Caco-2 (cell line): ENCODE data around the gene TMEM132A. TPM values are rescaled to one million over a fixed set of nuclear protein-coding genes. Genes with fewer than 3 reads are reported as not detected.

ENCODE experiments used
- BruUV-seq: library from RNA; stranded (reverse); fragments of 400-500 nt; replicated peaks from 2 replicates; lab custom pipeline; 2021; lab: Mats Ljungman, UMichigan
- CTCF ChIA-PET: fragments of 300-600 bp; sonication (Branson Sonifier 250); formaldehyde crosslinking; loops from one replicate; lab custom pipeline; 2022; ENCODE audit warnings: antibody characterized with exemption; lab: Charles Lee
- POLR2A ChIA-PET: fragments of 300-600 bp; sonication (Branson Sonifier 250); formaldehyde crosslinking; loops from one replicate; lab custom pipeline; 2022; ENCODE audit warnings: antibody characterized with exemption; lab: Charles Lee
- DNase-seq, 2 experiments: peaks; one replicate each; pipeline versions ENCODE4 v3.0.0 to v3.0.0-alpha.2; 2020 to 2022
- H3K27me3 ChIP-seq: replicated peaks from 2 replicates; pipeline ENCODE4 v1.6.0; 2011; ENCODE audit warnings: low read length; ENCODE audit not compliant: control insufficient read depth, insufficient read depth
- H3K36me3 ChIP-seq: 2 replicates; pipeline ENCODE4 v1.5.1; 2011; ENCODE audit warnings: low read length; ENCODE audit not compliant: control insufficient read depth, insufficient read depth
- H3K4me1 ChIP-seq: fragments of 250-450 bp; sonication (Bioruptor Pico); 2 replicates; pipeline ENCODE4 v1.5.1; 2020; ENCODE audit warnings: mild to moderate bottlenecking
- H3K4me3 ChIP-seq: 2 replicates; pipeline ENCODE4 v1.5.1; 2011; ENCODE audit warnings: low read depth, mild to moderate bottlenecking, control low read depth, low read length
- H3K9me3 ChIP-seq: fragments of 250-450 bp; sonication (Bioruptor Pico); 2 replicates; pipeline ENCODE4 v1.5.1; 2020; ENCODE audit warnings: mild to moderate bottlenecking, moderate library complexity
- H3K27ac Mint-ChIP-seq: one replicate; pipeline ENCODE4 v1.8.0; 2022; ENCODE audit warnings: mixed read lengths; ENCODE audit not compliant: unreplicated experiment
- H3K27me3 Mint-ChIP-seq: one replicate; pipeline ENCODE4 v1.8.0; 2022; ENCODE audit warnings: mixed read lengths; ENCODE audit not compliant: insufficient read depth, unreplicated experiment
- H3K36me3 Mint-ChIP-seq: one replicate; pipeline ENCODE4 v1.8.0; 2022; ENCODE audit warnings: mild to moderate bottlenecking, mixed read lengths; ENCODE audit not compliant: insufficient read depth, unreplicated experiment
- H3K4me1 Mint-ChIP-seq: one replicate; pipeline ENCODE4 v1.8.0; 2022; ENCODE audit warnings: low read depth, mixed read lengths; ENCODE audit not compliant: unreplicated experiment
- H3K4me3 Mint-ChIP-seq: one replicate; pipeline ENCODE4 v1.8.0; 2022; ENCODE audit warnings: mild to moderate bottlenecking, moderate library complexity, mixed read lengths; ENCODE audit not compliant: unreplicated experiment
- H3K9me3 Mint-ChIP-seq: one replicate; pipeline ENCODE4 v1.8.0; 2022; ENCODE audit warnings: mixed read lengths; ENCODE audit not compliant: unreplicated experiment
- intact Hi-C: fragments of 100-400 bp; cut with micrococcal nuclease; formaldehyde crosslinking; loops from one replicate; pipeline ENCODE4 v1.10.0; 2022; ENCODE audit not compliant: unreplicated experiment
- total RNA-seq: library from RNA; stranded (reverse); gene quantifications from 2 replicates; pipeline ENCODE4 v1.2.3, GENCODE V29; 2022
- TF ChIP-seq, protein P1 (sequence below), 2 experiments: fragments of 200-600 bp in 1 of 2; IDR thresholded peaks; 1 replicate in 1 of 2; 2 replicates in 1 of 2; pipeline versions ENCODE4 v1.5.1 to v1.8.0; 2011 to 2022; ENCODE audit warnings: antibody characterized with exemption in 1 of 2, control low read depth in 1 of 2, inconsistent platforms in 1 of 2, low read depth in 1 of 2, low read length in 1 of 2, mild to moderate bottlenecking in 1 of 2, moderate library complexity in 1 of 2; ENCODE audit not compliant: insufficient read depth in 1 of 2, severe bottlenecking in 1 of 2, unreplicated experiment in 1 of 2

TMEM132A gene
- total RNA-seq, 1 experiment from 2014 or later: 97.3 TPM

DNA sequence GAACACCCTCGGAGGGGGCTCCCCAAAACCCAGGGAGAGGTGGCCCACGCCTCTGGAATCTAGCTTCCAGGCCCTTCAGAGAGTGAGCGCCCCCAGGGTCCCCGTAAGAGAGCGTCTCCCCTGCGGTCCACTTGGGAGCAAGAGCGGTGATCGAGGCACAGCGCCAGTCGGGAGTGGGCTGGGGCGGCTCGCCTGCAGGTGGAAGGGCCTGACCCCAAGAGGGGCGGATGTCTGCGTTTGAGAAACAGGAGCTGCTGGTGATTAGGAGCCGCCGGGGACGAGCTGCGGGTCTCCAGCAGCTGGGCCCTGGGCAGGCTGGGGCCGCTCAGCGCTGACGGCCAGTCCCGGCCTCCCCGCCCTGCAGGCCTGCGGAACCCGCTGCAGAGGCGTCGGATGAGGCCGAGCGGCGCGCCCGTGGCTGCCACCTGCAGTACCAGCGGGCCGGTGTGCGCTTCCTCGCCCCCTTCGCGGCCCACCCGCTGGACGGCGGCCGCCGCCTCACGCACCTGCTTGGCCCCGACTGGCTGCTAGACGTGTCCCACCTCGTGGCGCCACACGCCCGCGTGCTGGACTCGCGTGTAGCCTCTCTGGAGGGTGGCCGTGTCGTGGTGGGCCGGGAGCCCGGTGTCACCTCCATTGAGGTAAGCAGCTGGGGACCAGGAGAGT, 10.0 kb downstream of the TMEM132A start:
- DNase-seq: no peak
- Mint-ChIP-seq H3K4me3 (no peak overlapping the region), H3K27me3 (no peaks in the 10 kb centered on the region), H3K4me1 (peaks cover 2% of the 10 kb centered on the region), H3K36me3 (peaks cover 24% of the 10 kb centered on the region), H3K27ac (no peak overlapping the region), H3K9me3 (no peaks in the 10 kb centered on the region)
- POLR2A ChIA-PET: no interaction called here
- no peaks in the 10 kb centered on the region; the same call in 1 of the 2 replicates for H3K4me1 ChIP-seq
- H3K9me3 ChIP-seq: no peaks in the 10 kb centered on the region
- no peak overlapping the region for H3K4me3 ChIP-seq
- BruUV-seq: no TSS peak
- H3K36me3 ChIP-seq: peaks cover 3% of the 10 kb centered on the region
- intact Hi-C loops: no loop called here
- TF ChIP-seq, protein P1, sequence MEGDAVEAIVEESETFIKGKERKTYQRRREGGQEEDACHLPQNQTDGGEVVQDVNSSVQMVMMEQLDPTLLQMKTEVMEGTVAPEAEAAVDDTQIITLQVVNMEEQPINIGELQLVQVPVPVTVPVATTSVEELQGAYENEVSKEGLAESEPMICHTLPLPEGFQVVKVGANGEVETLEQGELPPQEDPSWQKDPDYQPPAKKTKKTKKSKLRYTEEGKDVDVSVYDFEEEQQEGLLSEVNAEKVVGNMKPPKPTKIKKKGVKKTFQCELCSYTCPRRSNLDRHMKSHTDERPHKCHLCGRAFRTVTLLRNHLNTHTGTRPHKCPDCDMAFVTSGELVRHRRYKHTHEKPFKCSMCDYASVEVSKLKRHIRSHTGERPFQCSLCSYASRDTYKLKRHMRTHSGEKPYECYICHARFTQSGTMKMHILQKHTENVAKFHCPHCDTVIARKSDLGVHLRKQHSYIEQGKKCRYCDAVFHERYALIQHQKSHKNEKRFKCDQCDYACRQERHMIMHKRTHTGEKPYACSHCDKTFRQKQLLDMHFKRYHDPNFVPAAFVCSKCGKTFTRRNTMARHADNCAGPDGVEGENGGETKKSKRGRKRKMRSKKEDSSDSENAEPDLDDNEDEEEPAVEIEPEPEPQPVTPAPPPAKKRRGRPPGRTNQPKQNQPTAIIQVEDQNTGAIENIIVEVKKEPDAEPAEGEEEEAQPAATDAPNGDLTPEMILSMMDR (IDR thresholded peaks at IDR 0.05; ENCODE audit: insufficient read depth in 1 of 2, low read depth in 1 of 2, low read length in 1 of 2, severe bottlenecking in 1 of 2, unreplicated experiment in 1 of 2): no peak
- no peaks in the 10 kb centered on the region for H3K27me3 ChIP-seq
- CTCF ChIA-PET: no interaction called here

DNA sequence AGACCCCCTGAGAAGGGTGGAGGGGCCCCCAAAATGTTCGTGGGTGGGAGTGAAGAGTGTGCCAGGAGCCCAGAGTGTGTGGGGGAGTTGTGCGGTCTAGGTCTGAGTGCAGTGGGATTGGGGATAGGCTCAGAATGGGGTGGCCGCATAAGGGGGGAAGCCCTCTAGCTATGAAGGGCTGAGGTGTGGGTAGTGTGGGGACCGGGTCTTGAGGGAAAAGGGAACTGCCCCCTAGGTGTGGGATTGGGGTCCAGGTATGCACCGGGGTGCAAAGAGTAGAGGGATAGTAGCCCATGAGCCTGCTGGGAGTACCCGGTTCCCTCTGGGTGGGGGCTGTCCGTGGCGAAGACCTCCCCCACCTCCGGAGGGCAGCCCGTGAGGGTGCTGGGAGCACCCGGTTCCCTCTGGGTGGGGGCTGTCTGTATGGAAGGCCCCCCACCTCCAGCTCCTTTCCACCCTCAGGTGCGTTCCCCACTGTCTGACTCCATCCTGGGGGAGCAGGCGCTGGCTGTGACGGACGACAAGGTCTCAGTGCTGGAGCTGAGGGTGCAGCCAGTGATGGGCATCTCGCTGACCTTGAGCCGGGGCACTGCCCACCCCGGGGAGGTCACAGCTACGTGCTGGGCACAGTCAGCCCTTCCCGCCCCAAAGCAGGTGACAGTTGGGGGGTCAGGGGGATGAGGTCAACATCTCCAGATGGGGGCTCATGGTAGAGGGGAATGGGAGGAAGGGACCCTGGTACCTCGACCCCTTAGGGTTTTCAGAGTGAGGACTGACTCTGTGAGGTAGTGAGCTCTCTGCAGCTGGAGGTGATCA, 10.7 kb downstream of the TMEM132A start:
- H3K9me3 Mint-ChIP-seq: no peaks in the 10 kb centered on the region
- no TSS peak for BruUV-seq
- intact Hi-C loops: no loop called here
- no peaks in the 10 kb centered on the region for H3K27me3 Mint-ChIP-seq
- Histone ChIP-seq H3K36me3 (peaks cover 3% of the 10 kb centered on the region), H3K27me3 (no peaks in the 10 kb centered on the region), H3K4me1 (no peaks in the 10 kb centered on the region; the same call in 1 of the 2 replicates), H3K4me3 (no peak overlapping the region), H3K9me3 (no peaks in the 10 kb centered on the region)
- CTCF ChIA-PET: no interaction called here
- DNase-seq: no peak
- H3K27ac Mint-ChIP-seq: no peak overlapping the region
- H3K4me1 Mint-ChIP-seq: peaks cover 9% of the 10 kb centered on the region
- no peak overlapping the region for H3K4me3 Mint-ChIP-seq
- POLR2A ChIA-PET: no interaction called here
- H3K36me3 Mint-ChIP-seq: peaks cover 22% of the 10 kb centered on the region
- TF ChIP-seq, protein P1 (IDR thresholded peaks at IDR 0.05; ENCODE audit: insufficient read depth in 1 of 2, low read depth in 1 of 2, low read length in 1 of 2, severe bottlenecking in 1 of 2, unreplicated experiment in 1 of 2): no peak

DNA sequence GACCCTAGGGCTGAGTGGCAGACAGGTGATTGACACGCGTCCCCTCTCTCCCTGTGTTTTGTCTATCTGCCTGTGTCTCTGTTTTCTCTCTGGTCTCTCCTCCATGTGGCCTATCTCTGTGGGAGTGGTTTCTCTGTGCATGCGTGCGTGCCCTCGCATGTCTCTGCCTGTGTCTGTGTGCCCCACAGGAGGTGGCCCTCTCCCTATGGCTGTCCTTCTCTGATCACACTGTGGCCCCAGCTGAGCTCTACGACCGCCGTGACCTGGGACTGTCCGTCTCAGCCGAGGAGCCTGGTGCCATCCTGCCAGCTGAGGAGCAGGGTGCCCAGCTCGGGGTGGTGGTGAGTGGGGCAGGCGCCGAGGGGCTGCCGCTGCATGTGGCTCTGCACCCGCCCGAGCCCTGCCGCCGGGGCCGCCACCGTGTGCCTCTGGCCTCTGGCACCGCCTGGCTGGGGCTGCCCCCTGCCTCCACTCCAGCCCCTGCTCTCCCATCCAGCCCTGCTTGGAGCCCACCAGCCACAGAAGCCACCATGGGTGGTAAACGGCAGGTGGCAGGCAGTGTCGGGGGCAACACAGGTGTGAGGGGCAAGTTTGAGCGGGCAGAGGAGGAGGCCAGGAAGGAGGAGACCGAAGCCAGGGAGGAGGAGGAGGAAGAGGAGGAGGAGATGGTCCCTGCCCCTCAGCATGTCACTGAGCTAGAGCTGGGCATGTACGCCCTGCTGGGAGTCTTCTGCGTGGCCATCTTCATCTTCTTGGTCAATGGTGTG, 11.6 kb downstream of the TMEM132A start:
- no peak overlapping the region for H3K4me3 Mint-ChIP-seq
- intact Hi-C loops: no loop called here
- Histone ChIP-seq H3K36me3 (peaks cover 3% of the 10 kb centered on the region), H3K4me1 (no peaks in the 10 kb centered on the region; the same call in 1 of the 2 replicates), H3K9me3 (no peaks in the 10 kb centered on the region), H3K27me3 (no peaks in the 10 kb centered on the region), H3K4me3 (no peak overlapping the region)
- peaks cover 13% of the 10 kb centered on the region for H3K4me1 Mint-ChIP-seq
- no peaks in the 10 kb centered on the region for H3K27me3 Mint-ChIP-seq
- no TSS peak for BruUV-seq
- POLR2A ChIA-PET: no interaction called here
- no peak for DNase-seq
- TF ChIP-seq, protein P1 (IDR thresholded peaks at IDR 0.05; ENCODE audit: insufficient read depth in 1 of 2, low read depth in 1 of 2, low read length in 1 of 2, severe bottlenecking in 1 of 2, unreplicated experiment in 1 of 2): no peak
- no peak overlapping the region for H3K27ac Mint-ChIP-seq
- peaks cover 26% of the 10 kb centered on the region for H3K36me3 Mint-ChIP-seq
- CTCF ChIA-PET: no interaction called here
- H3K9me3 Mint-ChIP-seq: no peaks in the 10 kb centered on the region
